ENCODE results near the gene HYDIN.
"Not testable (repeated sequence)": the region's sequence is repeated elsewhere in the genome, so short reads cannot be mapped to it uniquely, and the experiment has no call there.

Gene HYDIN

DNA sequence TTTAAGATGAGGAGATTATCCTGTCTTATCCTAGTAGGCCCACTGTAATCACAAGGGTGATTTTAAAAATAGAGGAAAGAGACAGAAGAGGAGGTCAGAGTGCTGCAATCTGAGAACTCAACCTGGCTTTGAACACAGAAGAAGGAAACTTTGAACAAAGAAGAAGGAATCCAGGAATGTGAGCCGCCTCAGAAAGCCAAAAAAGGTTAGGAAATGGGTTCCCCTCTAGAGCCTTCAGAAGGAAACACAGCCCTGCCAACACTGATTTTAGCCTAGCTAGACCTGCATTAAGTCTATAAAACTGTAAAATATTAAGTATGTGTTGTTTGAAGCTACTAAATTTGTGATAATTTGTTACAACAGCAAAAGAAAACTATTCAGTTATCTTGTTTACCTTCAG is 149.7 kb downstream of the HYDIN start:
- not testable (repeated sequence) for DNase-seq

DNA sequence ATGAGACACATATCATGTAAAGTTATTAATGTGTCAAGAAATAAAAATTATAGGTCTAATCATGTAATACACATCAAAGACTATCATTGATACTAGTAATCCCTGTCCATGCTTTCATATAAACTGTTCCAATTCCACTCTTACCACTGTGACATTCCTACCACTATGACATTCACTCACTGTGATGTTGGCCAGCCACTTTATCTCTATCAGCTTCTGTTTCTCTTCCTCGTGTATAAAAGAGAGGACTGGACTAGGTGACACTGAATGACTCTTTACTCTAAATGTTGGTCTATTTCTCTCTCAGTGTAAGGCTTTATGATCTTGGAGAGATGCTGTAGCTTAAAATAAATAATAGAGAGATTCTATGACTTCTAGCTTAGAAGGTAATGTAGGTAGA is 150.3 kb downstream of the HYDIN start:
- not testable (repeated sequence) for DNase-seq

GRCh38 chr16:71070651-71071050 is 159.9 kb downstream of the HYDIN start:
- DNase-seq, result not testable (repeated sequence)

GRCh38 chr16:71069842-71070241 is 160.7 kb downstream of the HYDIN start:
- DNase-seq, result not testable (repeated sequence)

DNA sequence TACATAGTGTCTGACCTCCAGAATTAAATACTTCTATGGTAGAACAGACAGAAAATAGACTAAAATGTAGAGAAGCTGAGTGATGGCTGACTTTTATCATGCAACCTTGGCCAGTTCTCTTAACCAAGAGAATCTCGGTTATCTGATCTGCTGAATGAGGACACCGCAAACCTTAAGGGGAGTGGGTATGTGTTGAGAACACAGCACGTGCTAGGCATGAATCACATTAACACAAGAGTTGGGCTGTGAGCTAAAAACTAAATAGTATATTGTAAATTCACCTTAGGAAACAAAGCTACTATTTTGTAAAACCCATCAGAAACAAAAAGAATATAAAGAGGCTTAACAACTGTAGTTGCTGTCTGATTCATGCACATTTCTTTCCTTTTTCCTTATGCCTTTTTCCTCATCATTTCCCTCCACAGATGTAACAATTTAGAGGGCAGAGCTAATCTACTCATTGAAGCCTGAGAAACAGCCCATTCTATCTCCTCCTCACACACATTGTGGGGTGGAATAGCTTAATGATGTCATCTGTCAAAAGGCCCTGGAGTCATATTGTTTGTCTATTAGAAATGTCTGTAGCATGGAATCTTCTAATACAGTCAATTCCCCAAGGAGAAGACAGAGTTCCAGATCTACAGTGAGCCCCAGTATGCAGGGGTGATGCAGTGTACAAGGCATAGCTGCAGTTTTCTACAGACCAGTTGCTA is 176.5 kb downstream of the HYDIN start:
- DNase-seq, result not testable (repeated sequence)

GRCh38 chr16:71050307-71050706 is 180.2 kb downstream of the HYDIN start:
- not testable (repeated sequence) for DNase-seq

- not testable (repeated sequence) for DNase-seq
Observed at GRCh38 chr16:71039368-71040111, 191.0 kb downstream of the HYDIN start.

- DNase-seq, result not testable (repeated sequence)
Observed at GRCh38 chr16:71038421-71038820, 192.1 kb downstream of the HYDIN start.

GRCh38 chr16:71037987-71038386 is 192.5 kb downstream of the HYDIN start:
- not testable (repeated sequence) for DNase-seq

DNA sequence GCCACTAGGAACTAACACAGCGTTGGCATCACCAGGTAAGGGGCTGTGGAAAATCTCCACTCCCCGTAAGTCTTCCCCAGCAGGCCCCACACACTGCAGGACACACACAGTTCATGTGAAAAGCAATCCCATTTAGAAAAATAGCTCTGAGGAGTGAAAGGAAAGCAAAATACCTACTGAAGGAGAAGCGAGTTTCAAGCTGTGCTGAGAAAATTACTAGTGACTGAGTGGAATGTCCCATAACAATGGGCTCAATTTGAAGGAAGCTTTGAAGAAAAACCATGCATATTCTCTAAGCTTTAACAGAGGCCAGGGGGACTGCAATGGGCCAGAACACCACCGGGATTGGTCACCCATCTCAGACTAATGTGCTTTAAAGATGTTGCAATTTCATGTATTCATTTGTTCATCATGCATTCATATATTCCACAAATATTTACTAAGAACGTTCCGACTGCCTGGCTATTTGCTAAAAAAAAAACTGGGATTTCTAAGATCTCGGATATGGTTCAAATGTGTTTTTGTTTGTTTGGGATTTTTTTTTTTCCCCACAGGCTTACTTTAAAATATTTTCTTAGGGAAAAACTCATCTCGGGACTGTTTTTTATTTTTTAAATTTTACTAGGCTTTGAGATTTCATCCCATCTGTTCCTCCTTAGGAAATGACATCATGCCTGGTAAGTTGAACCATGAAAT is 202.3 kb downstream of the HYDIN start:
- not testable (repeated sequence) for DNase-seq

GRCh38 chr16:71027511-71027910 is 203.0 kb downstream of the HYDIN start:
- not testable (repeated sequence) for DNase-seq

GRCh38 chr16:71023851-71024439 is 206.6 kb downstream of the HYDIN start:
- DNase-seq, result not testable (repeated sequence)

DNA sequence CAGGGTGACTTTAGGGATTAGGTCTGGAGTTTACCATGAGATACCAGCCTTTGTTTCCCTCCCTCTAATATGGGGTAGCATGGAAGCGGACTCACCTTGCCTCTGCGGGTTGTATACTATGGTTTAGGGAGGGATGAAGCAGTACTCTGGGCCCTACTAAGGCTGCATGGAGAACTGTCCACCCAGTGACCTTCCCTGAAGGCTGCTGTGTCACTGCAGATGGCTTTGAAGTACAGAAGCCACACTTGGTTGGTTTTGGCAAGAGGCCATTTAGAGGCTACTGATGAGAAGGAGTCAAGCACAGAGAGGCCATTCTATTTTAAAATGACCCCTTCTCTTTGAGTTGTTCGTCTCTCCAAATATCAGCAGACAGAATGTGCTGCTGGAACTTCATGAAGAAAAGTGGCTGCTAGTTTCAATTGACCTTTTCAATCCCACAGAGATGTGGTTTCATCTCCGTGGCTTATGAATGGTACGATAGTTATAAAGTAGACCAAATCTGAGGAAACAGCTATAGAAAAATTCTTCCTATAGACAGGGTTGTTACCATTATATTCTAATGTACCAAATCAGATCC is 208.5 kb downstream of the HYDIN start:
- DNase-seq, result not testable (repeated sequence)

GRCh38 chr16:71019067-71019682 is 211.3 kb downstream of the HYDIN start:
- not testable (repeated sequence) for DNase-seq

GRCh38 chr16:71015419-71015818 is 215.1 kb downstream of the HYDIN start:
- DNase-seq, result not testable (repeated sequence)

- DNase-seq, result not testable (repeated sequence)
Observed at GRCh38 chr16:71009440-71010223, 220.9 kb downstream of the HYDIN start.

DNA sequence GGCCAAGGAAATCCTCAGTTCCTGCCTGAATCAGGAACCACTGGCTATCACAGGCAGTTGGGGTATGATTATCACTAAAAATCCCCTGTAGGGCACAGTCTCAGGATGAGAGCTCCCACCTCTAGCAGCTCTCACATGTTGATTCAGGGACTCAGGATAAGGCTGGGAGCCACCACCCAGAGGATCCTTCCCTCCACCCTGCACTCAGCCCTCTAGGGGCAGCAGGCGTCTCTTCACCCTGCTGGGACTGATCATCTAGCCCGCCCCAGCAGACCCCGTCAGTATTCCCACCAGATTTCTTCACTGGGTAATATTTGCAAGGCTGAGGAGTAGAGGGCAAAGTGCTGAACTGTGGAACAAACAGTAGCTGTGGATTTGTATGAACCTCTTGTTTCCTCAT is 224.0 kb downstream of the HYDIN start:
- DNase-seq, result not testable (repeated sequence)

DNA sequence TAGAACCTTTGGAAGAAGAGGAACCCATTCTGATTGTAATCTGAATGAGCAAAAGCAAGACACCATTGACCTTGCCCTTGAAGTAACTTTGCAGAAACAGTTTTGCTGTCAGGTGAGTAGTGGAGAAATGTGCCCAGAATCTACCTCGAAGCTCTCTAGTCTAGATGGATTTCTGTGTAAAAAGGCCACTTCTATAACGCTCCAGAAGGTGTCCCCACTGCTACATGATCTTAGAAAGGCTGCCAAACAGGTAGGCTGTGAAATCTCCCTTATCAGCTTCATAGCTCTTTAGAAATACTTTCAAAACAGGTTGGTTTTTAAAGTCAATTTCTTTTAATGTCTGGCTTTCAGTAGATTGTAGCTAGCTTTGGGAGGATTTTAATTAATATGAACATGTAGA is 230.8 kb downstream of the HYDIN start:
- DNase-seq, result not testable (repeated sequence)

GRCh38 chr16:70995799-70996198 is 234.7 kb downstream of the HYDIN start:
- not testable (repeated sequence) for DNase-seq

DNA sequence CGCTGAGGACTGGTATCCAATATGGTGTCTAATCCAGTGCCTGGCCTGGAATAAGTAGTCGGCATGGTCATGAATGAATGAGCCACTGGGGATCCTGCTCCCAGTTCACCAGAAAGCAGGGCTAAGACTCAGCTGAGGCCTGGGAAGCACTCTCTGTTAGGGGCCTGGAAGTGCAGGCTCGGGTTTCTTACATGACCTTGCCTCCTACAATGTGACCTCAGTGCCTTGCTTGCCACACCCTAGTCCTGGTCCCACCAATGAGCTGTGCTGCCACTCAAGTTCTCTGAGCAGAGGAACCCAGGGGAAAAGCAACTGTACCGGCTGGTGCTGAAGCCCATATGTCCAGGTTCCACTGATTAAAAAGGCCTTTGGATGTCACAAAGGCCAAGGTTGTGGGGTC is 238.0 kb downstream of the HYDIN start:
- not testable (repeated sequence) for DNase-seq

GRCh38 chr16:70987019-70987715 is 243.4 kb downstream of the HYDIN start:
- not testable (repeated sequence) for DNase-seq
